H1 (cell line): ENCODE data around the gene RBM6. TPM values are rescaled to one million over a fixed set of nuclear protein-coding genes. Genes with fewer than 3 reads are reported as not detected.

Experiments used
- CTCF ChIA-PET: fragments of 300-600 bp; sonication (Branson Sonifier 250); formaldehyde crosslinking; loops from one replicate; lab custom pipeline; 2021; ENCODE audit not compliant: partially characterized antibody; lab: Charles Lee
- POLR2A ChIA-PET: fragments of 300-600 bp; sonication (Branson Sonifier 250); formaldehyde crosslinking; loops from one replicate; lab custom pipeline; 2021; ENCODE audit warnings: inconsistent platforms; ENCODE audit not compliant: partially characterized antibody; lab: Charles Lee
- DNase-seq, 2 experiments: peaks; one replicate each; pipeline versions ENCODE4 v3.0.0 to v3.0.0-alpha.2; 2010 to 2022; ENCODE audit warnings: low spot score in 2 of 2, low read depth in 1 of 2, mixed read lengths in 1 of 2
- FAIRE-seq: peaks from 2 replicates; lab custom pipeline; 2011; peaks lifted over from hg19 to GRCh38; lab: Jason Lieb, UNC
- H2AFZ ChIP-seq: 2 replicates; pipeline ENCODE4 v1.8.1; 2012; ENCODE audit warnings: low read length, inconsistent platforms
- H2AK5ac ChIP-seq: 2 replicates; pipeline ENCODE4 v1.6.1; 2013; ENCODE audit warnings: low read depth, low read length
- H2BK120ac ChIP-seq: replicated peaks from 2 replicates; pipeline ENCODE3; 2013; ENCODE audit warnings: low read depth, low read length, inconsistent platforms
- H2BK12ac ChIP-seq: 2 replicates; pipeline ENCODE4 v1.6.1; 2013; ENCODE audit warnings: low read depth, low read length
- H2BK15ac ChIP-seq: 2 replicates; pipeline ENCODE4 v1.6.1; 2013; ENCODE audit warnings: low read length
- H2BK20ac ChIP-seq: 2 replicates; pipeline ENCODE4 v1.6.1; 2013; ENCODE audit warnings: low read length
- H2BK5ac ChIP-seq: 2 replicates; pipeline ENCODE4 v1.6.1; 2013; ENCODE audit warnings: low read depth, low read length
- H3K14ac ChIP-seq: 2 replicates; pipeline ENCODE4 v1.6.1; 2013; ENCODE audit warnings: inconsistent platforms; ENCODE audit not compliant: insufficient read length
- H3K18ac ChIP-seq: 2 replicates; pipeline ENCODE4 v1.6.1; 2013; ENCODE audit warnings: low read length; ENCODE audit errors: extremely low read depth
- H3K23ac ChIP-seq: 2 replicates; pipeline ENCODE4 v1.6.1; 2013; ENCODE audit warnings: inconsistent platforms; ENCODE audit not compliant: insufficient read length
- H3K23me2 ChIP-seq: 2 replicates; pipeline ENCODE4 v1.6.1; 2013; ENCODE audit warnings: low read depth, low read length
- H3K27ac ChIP-seq: 2 replicates; pipeline ENCODE4 v1.6.1; 2011; ENCODE audit warnings: low read depth, low read length, inconsistent platforms
- H3K27me3 ChIP-seq, 4 experiments: replicated peaks in 1 of 4; 1 replicate in 1 of 4; 2 replicates in 3 of 4; pipeline versions ENCODE4 v1.6.1 to v1.8.1; 2011 to 2013; ENCODE audit warnings: low read length in 3 of 4, mild to moderate bottlenecking in 3 of 4, inconsistent platforms in 2 of 4, mixed read lengths in 2 of 4, moderate library complexity in 1 of 4; ENCODE audit not compliant: control insufficient read depth in 3 of 4, insufficient read depth in 3 of 4; ENCODE audit errors: extremely low read depth in 1 of 4
- H3K36me3 ChIP-seq, 4 experiments: 2 replicates each; pipeline versions ENCODE4 v1.6.1 to v1.8.1; 2011 to 2013; ENCODE audit warnings: mild to moderate bottlenecking in 4 of 4, low read length in 3 of 4, moderate library complexity in 2 of 4, control low read depth in 1 of 4, inconsistent platforms in 1 of 4; ENCODE audit not compliant: insufficient read depth in 4 of 4, control insufficient read depth in 2 of 4
- H3K4ac ChIP-seq: replicated peaks from 2 replicates; pipeline ENCODE3; 2013; ENCODE audit warnings: low read length, low read depth, mixed read lengths, inconsistent platforms; ENCODE audit not compliant: insufficient read length
- H3K4me1 ChIP-seq, 4 experiments: replicated peaks in 1 of 4; 1 replicate in 1 of 4; 2 replicates in 3 of 4; pipeline versions ENCODE4 v1.6.1 to v1.8.1; 2011 to 2013; ENCODE audit warnings: low read length in 3 of 4, inconsistent platforms in 2 of 4, mixed read lengths in 1 of 4; ENCODE audit not compliant: insufficient read depth in 4 of 4, control insufficient read depth in 3 of 4
- H3K4me2 ChIP-seq, 2 experiments: 2 replicates each; pipeline versions ENCODE4 v1.6.1 to v1.8.1; 2011 to 2013; ENCODE audit warnings: low read depth in 2 of 2, low read length in 2 of 2, control low read depth in 1 of 2, inconsistent platforms in 1 of 2, mild to moderate bottlenecking in 1 of 2; ENCODE audit not compliant: insufficient read depth in 1 of 2
- H3K4me3 ChIP-seq, 4 experiments: fragments of 200-600, 300-600 bp in 1 of 4; sonication (generic), shearing (Covaris generic), sonication (Bioruptor Twin) in 1 of 4; 2 replicates each; pipeline versions ENCODE4 v1.5.1 to v1.8.1; 2011 to 2016; ENCODE audit warnings: low read length in 4 of 4, low read depth in 3 of 4, control low read depth in 2 of 4, inconsistent platforms in 2 of 4, mild to moderate bottlenecking in 2 of 4, mixed read lengths in 1 of 4, moderate library complexity in 1 of 4; ENCODE audit not compliant: insufficient read depth in 2 of 4; ENCODE audit errors: extremely low read depth in 1 of 4
- H3K56ac ChIP-seq: replicated peaks from 2 replicates; pipeline ENCODE3; 2013; ENCODE audit warnings: low read depth, mild to moderate bottlenecking, mixed read lengths, low read length, inconsistent platforms; ENCODE audit not compliant: insufficient read length
- H3K79me1 ChIP-seq: 2 replicates; pipeline ENCODE4 v1.6.1; 2013; ENCODE audit warnings: low read depth, low read length, control low read depth
- H3K79me2 ChIP-seq, 2 experiments: 2 replicates each; pipeline versions ENCODE4 v1.6.1 to v1.8.1; 2012 to 2013; ENCODE audit warnings: low read length in 2 of 2, mild to moderate bottlenecking in 2 of 2, inconsistent platforms in 1 of 2; ENCODE audit not compliant: insufficient read depth in 2 of 2, control insufficient read depth in 1 of 2
- H3K9ac ChIP-seq, 4 experiments: replicated peaks in 1 of 4; 1 replicate in 1 of 4; 2 replicates in 3 of 4; pipeline versions ENCODE4 v1.6.1 to v1.8.1; 2011 to 2013; ENCODE audit warnings: low read depth in 3 of 4, low read length in 3 of 4, control low read depth in 2 of 4, mild to moderate bottlenecking in 2 of 4, moderate library complexity in 2 of 4, inconsistent platforms in 1 of 4; ENCODE audit errors: extremely low read depth in 1 of 4
- H3K9me3 ChIP-seq, 2 experiments: 2 replicates each; pipeline versions ENCODE4 v1.6.1 to v1.8.1; 2012 to 2013; ENCODE audit warnings: mild to moderate bottlenecking in 2 of 2, moderate library complexity in 2 of 2, control low read depth in 1 of 2, inconsistent platforms in 1 of 2, low read depth in 1 of 2, low read length in 1 of 2, mixed read lengths in 1 of 2; ENCODE audit not compliant: insufficient read depth in 2 of 2
- H4K20me1 ChIP-seq, 2 experiments: replicated peaks in 1 of 2; 2 replicates each; pipeline versions ENCODE3 to v1.8.1; 2011 to 2013; ENCODE audit warnings: inconsistent platforms in 2 of 2, low read length in 2 of 2, mild to moderate bottlenecking in 1 of 2; ENCODE audit not compliant: insufficient read depth in 2 of 2, control insufficient read depth in 1 of 2
- H4K5ac ChIP-seq: 2 replicates; pipeline ENCODE4 v1.6.1; 2013; ENCODE audit warnings: low read length, low read depth, mixed read lengths, inconsistent platforms; ENCODE audit not compliant: insufficient read length
- H4K8ac ChIP-seq: 2 replicates; pipeline ENCODE4 v1.8.0; 2013; ENCODE audit warnings: mild to moderate bottlenecking, moderate library complexity, low read length, inconsistent platforms; ENCODE audit not compliant: insufficient read depth; ENCODE audit errors: extremely low read depth
- H4K91ac ChIP-seq: replicated peaks from 2 replicates; pipeline ENCODE3; 2013; ENCODE audit warnings: low read length, mixed read lengths, inconsistent platforms; ENCODE audit not compliant: insufficient read length
- MAFK ChIP-seq: IDR thresholded peaks from 2 replicates; pipeline ENCODE4 v1.6.1; 2012; ENCODE audit warnings: low read depth, mild to moderate bottlenecking, improper control_type of control experiment, low read length
- TEAD4 ChIP-seq: IDR thresholded peaks from 2 replicates; pipeline ENCODE4 v1.6.1; 2012; ENCODE audit warnings: low read depth, low read length, inconsistent platforms, mixed read lengths
- WGBS, 2 experiments: shearing (Covaris generic) in 1 of 2; methylation state at CpG; one replicate each; pipeline versions ENCODE4 v1.1.6 to v1.1.7; 2013 to 2015; ENCODE audit warnings: low lambda C conversion rate in 2 of 2, mixed read lengths in 2 of 2, inconsistent platforms in 1 of 2, low coverage in 1 of 2, missing lambda C conversion rate in 1 of 2; ENCODE audit not compliant: insufficient replicate concordance in 2 of 2, insufficient coverage in 1 of 2, insufficient read length in 1 of 2; ENCODE audit errors: extremely low coverage in 1 of 2, missing lambda C conversion rate in 1 of 2; 5-methylcytosine and 5-hydroxymethylcytosine counted together
- polyA plus RNA-seq, 7 experiments: library from polyadenylated mRNA; depleted of rRNA in 3 of 7; stranded (reverse) in 5 of 7; unstranded in 2 of 7; fragments of >200 nt in 5 of 7; fragments of 200-250 nt in 2 of 7; gene quantifications; 1 replicate in 5 of 7; 2 replicates in 1 of 7; 4 replicates in 1 of 7; pipeline versions ENCODE4 v1.2.1 to v1.2.3, GENCODE V29; 2011 to 2013; ENCODE audit warnings: missing spikeins in 2 of 7, mixed read lengths in 2 of 7
- total RNA-seq: library from RNA; stranded (reverse); fragmentation: NEBNext Ultra II Directional; extraction: Animal tissue kit (Norgen Biotek cat#: 25700); gene quantifications from 2 replicates; pipeline ENCODE4 v1.2.1, GENCODE V29; 2021

RBM6 gene
- total and polyA plus RNA-seq, 2 of the 8 experiments (the other 6 are each of a cell fraction or from before 2014, with no cell fraction given), result 30.6 to 80.1 TPM

GRCh38 chr3:49937090-49937489 lies 2.9 kb upstream of the RBM6 start:
- no peak overlapping the region for H3K27ac ChIP-seq
- H3K14ac ChIP-seq, result no peak overlapping the region
- no peak overlapping the region for H2AFZ ChIP-seq
- no peaks in the 10 kb centered on the region for H3K36me3 ChIP-seq
- H2BK20ac ChIP-seq, result no peak overlapping the region
- H3K23me2 ChIP-seq, result no peaks in the 10 kb centered on the region
- no peaks in the 10 kb centered on the region for H3K9me3 ChIP-seq
- DNase-seq, result no peak
- CTCF ChIA-PET, result interaction anchor here (0.7 to 1.6 kb wide), 2 partner anchors 21 to 31 kb away, joined by 3 to 4 read pairs; no protein-coding TSS in a partner anchor
- H3K4me3 ChIP-seq, result no peak overlapping the region
- no peak overlapping the region for H2BK5ac ChIP-seq
- POLR2A ChIA-PET, result interaction anchor here (0.6 kb wide), 2 partner anchors 9 to 183 kb away, joined by 3 read pairs; no protein-coding TSS in a partner anchor
- no peak overlapping the region for H2BK15ac ChIP-seq
- no peak overlapping the region for H3K9ac ChIP-seq
- H2AK5ac ChIP-seq, result no peak overlapping the region
- no peak for FAIRE-seq
- peaks cover 0 to 4% (median 0%) of the 10 kb centered on the region in 4 experiments; a peak in 1 of 7 replicates for H3K4me1 ChIP-seq
- 89% methylated on average over 3 of the region's 3 CpGs; no CpG with 5 or more reads in 1 of the 2 experiments for WGBS, 2 experiments
- no peak overlapping the region for H4K8ac ChIP-seq
- H3K79me2 ChIP-seq, result peaks cover 10 to 17% of the 10 kb centered on the region in 2 experiments
- H4K5ac ChIP-seq, result no peak overlapping the region
- H4K20me1 ChIP-seq, result peaks cover 2% of the 10 kb centered on the region in 2 experiments
- no peak overlapping the region for H3K4ac ChIP-seq
- no peak overlapping the region for H3K56ac ChIP-seq
- H3K79me1 ChIP-seq, result peaks cover 5% of the 10 kb centered on the region; the same call in 1 of the 2 replicates
- H2BK120ac ChIP-seq, result no peak overlapping the region
- H3K27me3 ChIP-seq, result no peaks in the 10 kb centered on the region
- no peak overlapping the region for H4K91ac ChIP-seq
- no peak for TF ChIP-seq TEAD4
- TF ChIP-seq MAFK, result peak; percentile 13; the same call in 1 of the 2 replicates
- TF ChIP-seq, all 59 proteins: peak for 1
- Histone ChIP-seq H2BK12ac (no peak overlapping the region), H3K23ac (no peak overlapping the region), H3K4me2 (no peak overlapping the region), H3K18ac (no peak overlapping the region)
